SU-DHL-6 (cell line): Measurements from ENCODE around the gene CHCT1.

Experiments used
- H2AFZ ChIP-seq: fragments of 200-600 bp; sonication (generic); 2 replicates; pipeline ENCODE4 v1.6.1; 2014; ENCODE audit warnings: low read depth, mild to moderate bottlenecking, moderate library complexity, mixed read lengths, antibody characterized with exemption, low read length; ENCODE audit not compliant: severe bottlenecking
- H3F3A ChIP-seq: fragments of 200-600 bp; shearing (Covaris generic); 2 replicates; pipeline ENCODE4 v1.6.0; 2016; ENCODE audit warnings: antibody characterized with exemption, mild to moderate bottlenecking; ENCODE audit not compliant: insufficient read depth
- H3K27ac ChIP-seq: fragments of 200-600 bp; sonication (generic); 2 replicates; pipeline ENCODE4 v1.5.1; 2016; ENCODE audit warnings: low read depth, mild to moderate bottlenecking, low read length, moderate library complexity, mixed read lengths
- H3K27me3 ChIP-seq: fragments of 200-600 bp; sonication (generic), shearing (Covaris generic); 2 replicates; pipeline ENCODE4 v1.6.0; 2014; ENCODE audit warnings: mild to moderate bottlenecking, low read length
- H3K36me3 ChIP-seq: fragments of 200-600 bp; sonication (generic); 2 replicates; pipeline ENCODE4 v1.6.1; 2014; ENCODE audit warnings: mild to moderate bottlenecking, low read length, mixed read lengths
- H3K4me2 ChIP-seq: fragments of 300-600, 200-600 bp; shearing (Covaris generic), sonication (generic); 2 replicates; pipeline ENCODE4 v1.6.0; 2014; ENCODE audit warnings: low read length, low read depth, mild to moderate bottlenecking; ENCODE audit not compliant: poor library complexity, severe bottlenecking
- H3K4me3 ChIP-seq: fragments of 200-600 bp; sonication (generic); 2 replicates; pipeline ENCODE4 v1.5.1; 2014; ENCODE audit warnings: antibody characterized with exemption, low read length, mild to moderate bottlenecking, mixed read lengths; ENCODE audit not compliant: insufficient read depth, poor library complexity, severe bottlenecking
- H3K79me2 ChIP-seq: fragments of 200-600 bp; sonication (generic); 2 replicates; pipeline ENCODE4 v1.6.1; 2014; ENCODE audit warnings: mild to moderate bottlenecking, low read length, moderate library complexity; ENCODE audit not compliant: insufficient read depth
- H3K9ac ChIP-seq: fragments of 200-600 bp; sonication (generic); 2 replicates; pipeline ENCODE4 v1.7.0; 2014; ENCODE audit warnings: mild to moderate bottlenecking, low read length
- H3K9me2 ChIP-seq: fragments of 200-600 bp; sonication (generic); replicated peaks from 2 replicates; pipeline ENCODE4 v1.6.1; 2014; ENCODE audit warnings: low read length; ENCODE audit not compliant: insufficient read depth
- H3K9me3 ChIP-seq: fragments of 200-600 bp; sonication (generic); 2 replicates; pipeline ENCODE4 v1.6.1; 2014; ENCODE audit warnings: low read length, mixed read lengths; ENCODE audit not compliant: insufficient read depth
- H4K20me1 ChIP-seq: fragments of 200-600 bp; sonication (generic); 2 replicates; pipeline ENCODE4 v1.6.1; 2014; ENCODE audit warnings: low read depth, mild to moderate bottlenecking, antibody characterized with exemption, low read length, moderate library complexity, mixed read lengths
- CTCF ChIP-seq: fragments of 200-600 bp; sonication (generic); IDR thresholded peaks from one replicate; pipeline ENCODE4 v1.5.1; 2017; ENCODE audit warnings: antibody characterized with exemption, mild to moderate bottlenecking, low read length, moderate library complexity; ENCODE audit not compliant: insufficient read depth, poor library complexity, severe bottlenecking
- EZH2phosphoT487 ChIP-seq: fragments of 200-600 bp; sonication (generic), shearing (Covaris generic); conservative IDR thresholded peaks from 2 replicates; pipeline ENCODE4 v1.6.1; 2018; ENCODE audit warnings: mild to moderate bottlenecking, antibody characterized with exemption, low read length, moderate library complexity, mixed read lengths

CHCT1 gene

GRCh38 chr17:60447375-60447774 is 25.1 kb downstream of the CHCT1 start:
- Histone ChIP-seq H4K20me1 (no peaks in the 10 kb centered on the region), H3K9ac (no peak overlapping the region), H2AFZ (no peak overlapping the region), H3K4me3 (no peak overlapping the region), H3K27ac (no peak overlapping the region), H3K79me2 (no peaks in the 10 kb centered on the region), H3F3A (no peaks in the 10 kb centered on the region), H3K36me3 (peaks cover 14% of the 10 kb centered on the region; the same call in 1 of the 2 replicates), H3K27me3 (no peaks in the 10 kb centered on the region), H3K4me2 (no peak overlapping the region), H3K9me2 (no peaks in the 10 kb centered on the region), H3K9me3 (no peaks in the 10 kb centered on the region)
- TF ChIP-seq CTCF = no peak
- TF ChIP-seq EZH2phosphoT487 = no peak

DNA sequence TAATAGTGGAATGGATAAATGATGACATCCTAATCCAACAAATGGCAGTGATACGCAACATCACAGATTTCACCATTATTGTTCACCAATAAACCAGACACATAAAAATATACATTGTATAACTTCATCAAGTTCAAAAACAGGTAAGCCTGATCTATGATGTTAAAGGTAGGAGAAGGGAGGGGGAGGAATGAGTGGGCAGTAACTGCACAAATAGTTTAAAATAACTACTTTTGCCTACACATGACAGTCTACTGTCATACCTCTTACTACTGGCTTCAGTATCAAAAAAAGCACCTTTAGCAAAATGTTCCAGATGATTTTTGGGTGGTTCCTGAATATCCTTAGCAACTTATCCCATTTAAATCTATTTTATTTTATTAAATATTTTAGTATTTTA is 28.8 kb downstream of the CHCT1 start:
- no peaks in the 10 kb centered on the region for H3F3A ChIP-seq
- H3K36me3 ChIP-seq = peaks cover 18% of the 10 kb centered on the region; the same call in 1 of the 2 replicates
- no peaks in the 10 kb centered on the region for H4K20me1 ChIP-seq
- no peaks in the 10 kb centered on the region for H3K9me3 ChIP-seq
- no peak overlapping the region for H3K4me2 ChIP-seq
- H3K9ac ChIP-seq = no peak overlapping the region
- no peak overlapping the region for H2AFZ ChIP-seq
- TF ChIP-seq CTCF = no peak
- TF ChIP-seq EZH2phosphoT487 = no peak
- no peak overlapping the region for H3K27ac ChIP-seq
- no peaks in the 10 kb centered on the region for H3K27me3 ChIP-seq
- H3K9me2 ChIP-seq = no peaks in the 10 kb centered on the region
- no peak overlapping the region for H3K4me3 ChIP-seq
- H3K79me2 ChIP-seq = no peaks in the 10 kb centered on the region

- Histone ChIP-seq H3K79me2 (no peaks in the 10 kb centered on the region), H2AFZ (no peak overlapping the region), H3K27ac (no peak overlapping the region), H3K4me3 (no peak overlapping the region), H3K9me3 (no peaks in the 10 kb centered on the region), H3K27me3 (no peaks in the 10 kb centered on the region), H4K20me1 (no peaks in the 10 kb centered on the region), H3F3A (no peaks in the 10 kb centered on the region), H3K36me3 (peaks cover 12% of the 10 kb centered on the region; the same call in 1 of the 2 replicates), H3K9ac (no peak overlapping the region), H3K9me2 (no peaks in the 10 kb centered on the region), H3K4me2 (no peak overlapping the region)
- TF ChIP-seq CTCF (no peak), EZH2phosphoT487 (no peak)
Observed at GRCh38 chr17:60451965-60452364, 29.7 kb downstream of the CHCT1 start.
